Trophoblast cell (in vitro differentiated cells and primary cell): ENCODE measurements around the gene CSNK2A2.

Experiments
- DNase-seq, 2 donors: peaks; one replicate each; pipeline ENCODE4 v3.0.0-alpha.2; 2016
- H2AFZ ChIP-seq: 2 replicates; pipeline ENCODE4 v1.6.1; 2013; ENCODE audit warnings: low read length, moderate library complexity, mild to moderate bottlenecking; ENCODE audit not compliant: insufficient read depth, poor library complexity
- H2AK5ac ChIP-seq: 2 replicates; pipeline ENCODE4 v1.6.1; 2013; ENCODE audit warnings: mild to moderate bottlenecking, low read length
- H2BK120ac ChIP-seq: 2 replicates; pipeline ENCODE4 v1.6.1; 2013; ENCODE audit warnings: low read length, mild to moderate bottlenecking, moderate library complexity; ENCODE audit not compliant: insufficient read depth, poor library complexity
- H2BK12ac ChIP-seq: 2 replicates; pipeline ENCODE4 v1.6.1; 2013; ENCODE audit warnings: mild to moderate bottlenecking, low read length, moderate library complexity
- H2BK5ac ChIP-seq: 2 replicates; pipeline ENCODE4 v1.6.1; 2013; ENCODE audit warnings: low read length, low read depth, moderate library complexity, mild to moderate bottlenecking; ENCODE audit not compliant: poor library complexity
- H3K14ac ChIP-seq: 2 replicates; pipeline ENCODE4 v1.6.1; 2013; ENCODE audit warnings: mild to moderate bottlenecking, low read length
- H3K18ac ChIP-seq: 2 replicates; pipeline ENCODE4 v1.6.1; 2013; ENCODE audit warnings: mild to moderate bottlenecking, low read length
- H3K23ac ChIP-seq: 2 replicates; pipeline ENCODE4 v1.6.1; 2013; ENCODE audit warnings: low read length
- H3K27ac ChIP-seq: 2 replicates; pipeline ENCODE4 v1.5.1; 2013; ENCODE audit warnings: low read depth, mild to moderate bottlenecking, inconsistent platforms, low read length, moderate library complexity
- H3K27me3 ChIP-seq: 2 replicates; pipeline ENCODE4 v1.6.1; 2013; ENCODE audit warnings: inconsistent platforms, mild to moderate bottlenecking, low read length, moderate library complexity; ENCODE audit not compliant: insufficient read depth
- H3K36me3 ChIP-seq, 2 experiments: 1 replicate in 1 of 2; 2 replicates in 1 of 2; pipeline ENCODE4 v1.6.1; 2013; ENCODE audit warnings: low read length in 2 of 2, mild to moderate bottlenecking in 2 of 2, moderate library complexity in 1 of 2; ENCODE audit not compliant: insufficient read depth in 2 of 2, control insufficient read depth in 1 of 2
- H3K4ac ChIP-seq: 2 replicates; pipeline ENCODE4 v1.6.1; 2013; ENCODE audit warnings: low read depth, mild to moderate bottlenecking, low read length, moderate library complexity
- H3K4me1 ChIP-seq, 2 experiments: 1 replicate in 1 of 2; 2 replicates in 1 of 2; pipeline ENCODE4 v1.6.1; 2013; ENCODE audit warnings: low read length in 2 of 2, mild to moderate bottlenecking in 2 of 2, moderate library complexity in 1 of 2; ENCODE audit not compliant: insufficient read depth in 2 of 2, control insufficient read depth in 1 of 2
- H3K4me2 ChIP-seq: 2 replicates; pipeline ENCODE4 v1.6.1; 2013; ENCODE audit warnings: inconsistent platforms, mild to moderate bottlenecking, low read length, moderate library complexity
- H3K4me3 ChIP-seq: 2 replicates; pipeline ENCODE4 v1.5.1; 2013; ENCODE audit warnings: mild to moderate bottlenecking, low read depth, low read length, inconsistent platforms
- H3K79me1 ChIP-seq: one replicate; pipeline ENCODE4 v1.6.1; 2013; ENCODE audit warnings: low read length
- H3K79me2 ChIP-seq: 2 replicates; pipeline ENCODE4 v1.6.1; 2013; ENCODE audit warnings: low read length, mild to moderate bottlenecking; ENCODE audit not compliant: control insufficient read depth, insufficient read depth, poor library complexity
- H3K9ac ChIP-seq: 2 replicates; pipeline ENCODE4 v1.6.1; 2013; ENCODE audit warnings: mild to moderate bottlenecking, low read length
- H3K9me3 ChIP-seq: 2 replicates; pipeline ENCODE4 v1.6.1; 2013; ENCODE audit warnings: low read depth, mild to moderate bottlenecking, control low read depth, inconsistent platforms, low read length; ENCODE audit not compliant: insufficient read depth
- H4K12ac ChIP-seq: 2 replicates; pipeline ENCODE4 v1.6.1; 2013; ENCODE audit warnings: low read depth, mild to moderate bottlenecking, low read length, moderate library complexity
- H4K8ac ChIP-seq: 2 replicates; pipeline ENCODE4 v1.6.1; 2013; ENCODE audit warnings: low read depth, mild to moderate bottlenecking, low read length, moderate library complexity
- H4K91ac ChIP-seq: one replicate; pipeline ENCODE4 v1.6.1; 2013; ENCODE audit warnings: low read depth, mild to moderate bottlenecking, low read length, moderate library complexity
- WGBS: extraction: QIAGEN DNeasy Blood & Tissue Kit; methylation state at CpG from one replicate; pipeline ENCODE4 v1.1.7; 2013; ENCODE audit warnings: missing lambda C conversion rate; ENCODE audit not compliant: insufficient read length, insufficient coverage; ENCODE audit errors: extremely low coverage; 5-methylcytosine and 5-hydroxymethylcytosine counted together

CSNK2A2 gene

GRCh38 chr16:58225965-58226602 lies 28.2 kb upstream of the CSNK2A2 start:
- Histone ChIP-seq H3K79me2 (no peaks in the 10 kb centered on the region), H2BK120ac (no peak overlapping the region), H3K27ac (no peak overlapping the region), H3K27me3 (no peaks in the 10 kb centered on the region), H3K18ac (no peak overlapping the region), H3K9ac (no peak overlapping the region), H2BK12ac (no peak overlapping the region), H3K23ac (no peak overlapping the region), H3K4ac (no peak overlapping the region), H3K79me1 (no peaks in the 10 kb centered on the region), H3K14ac (no peak overlapping the region), H2AFZ (no peak overlapping the region), H3K4me3 (no peak overlapping the region), H3K36me3 (no peaks in the 10 kb centered on the region), H4K91ac (no peak overlapping the region), H3K4me1 (peaks cover 2 to 4% of the 10 kb centered on the region in 2 experiments), H2AK5ac (no peak overlapping the region), H4K12ac (no peak overlapping the region), H4K8ac (no peak overlapping the region), H3K4me2 (no peak overlapping the region), H2BK5ac (no peak overlapping the region), H3K9me3 (no peaks in the 10 kb centered on the region)
- WGBS = no CpG with 5 or more reads among the region's 8 CpGs
- DNase-seq = no peak

GRCh38 chr16:58222532-58223316 lies 24.8 kb upstream of the CSNK2A2 start:
- peaks cover 2 to 4% of the 10 kb centered on the region in 2 experiments for H3K4me1 ChIP-seq
- no peaks in the 10 kb centered on the region for H3K9me3 ChIP-seq
- peak overlapping the region; percentile 24 for H2BK120ac ChIP-seq
- no peak overlapping the region for H3K18ac ChIP-seq
- no peak overlapping the region for H3K4me3 ChIP-seq
- no peaks in the 10 kb centered on the region for H3K27me3 ChIP-seq
- H2AFZ ChIP-seq = no peak overlapping the region
- no CpG with 5 or more reads among the region's 7 CpGs for WGBS
- no peaks in the 10 kb centered on the region for H3K79me2 ChIP-seq
- no peak overlapping the region for H3K27ac ChIP-seq
- H2BK5ac ChIP-seq = no peak overlapping the region
- no peaks in the 10 kb centered on the region for H3K79me1 ChIP-seq
- no peaks in the 10 kb centered on the region for H3K36me3 ChIP-seq
- no peak overlapping the region for H4K91ac ChIP-seq
- H4K12ac ChIP-seq = no peak overlapping the region
- DNase-seq = peak; percentile 57 to 72
- no peak overlapping the region for H3K14ac ChIP-seq
- H2BK12ac ChIP-seq = no peak overlapping the region
- H4K8ac ChIP-seq = peak overlapping the region; percentile 58
- H3K23ac ChIP-seq = no peak overlapping the region
- H3K4ac ChIP-seq = no peak overlapping the region
- no peak overlapping the region for H2AK5ac ChIP-seq
- no peak overlapping the region for H3K9ac ChIP-seq
- no peak overlapping the region for H3K4me2 ChIP-seq

GRCh38 chr16:58219432-58219831 lies 21.5 kb upstream of the CSNK2A2 start:
- no peak overlapping the region for H3K18ac ChIP-seq
- no peak overlapping the region for H3K4me3 ChIP-seq
- no peaks in the 10 kb centered on the region for H3K79me2 ChIP-seq
- H2BK5ac ChIP-seq = no peak overlapping the region
- peak in 1 of 2 donors; percentile 52 for DNase-seq
- H3K23ac ChIP-seq = no peak overlapping the region
- H4K12ac ChIP-seq = no peak overlapping the region
- H3K27ac ChIP-seq = no peak overlapping the region
- H4K91ac ChIP-seq = peak overlapping the region; percentile 38
- no peaks in the 10 kb centered on the region for H3K79me1 ChIP-seq
- no peak overlapping the region for H3K4ac ChIP-seq
- no peaks in the 10 kb centered on the region for H3K36me3 ChIP-seq
- peak overlapping the region; percentile 17 for H2BK120ac ChIP-seq
- H2AK5ac ChIP-seq = no peak overlapping the region
- peaks cover 2 to 4% of the 10 kb centered on the region in 2 experiments for H3K4me1 ChIP-seq
- no peaks in the 10 kb centered on the region for H3K27me3 ChIP-seq
- no peak overlapping the region for H2AFZ ChIP-seq
- H3K4me2 ChIP-seq = no peak overlapping the region
- no peak overlapping the region for H4K8ac ChIP-seq
- no peak overlapping the region for H2BK12ac ChIP-seq
- H3K14ac ChIP-seq = no peak overlapping the region
- no peaks in the 10 kb centered on the region for H3K9me3 ChIP-seq
- H3K9ac ChIP-seq = no peak overlapping the region

- no peak overlapping the region for H3K4ac ChIP-seq
- no peak overlapping the region for H2BK12ac ChIP-seq
- WGBS = no CpG with 5 or more reads among the region's 3 CpGs
- H3K14ac ChIP-seq = no peak overlapping the region
- no peak overlapping the region for H3K4me2 ChIP-seq
- H3K79me2 ChIP-seq = no peaks in the 10 kb centered on the region
- H3K9ac ChIP-seq = no peak overlapping the region
- H4K12ac ChIP-seq = no peak overlapping the region
- no peak overlapping the region for H3K4me3 ChIP-seq
- no peak overlapping the region for H3K18ac ChIP-seq
- no peak overlapping the region for H2AK5ac ChIP-seq
- H2AFZ ChIP-seq = no peak overlapping the region
- H3K4me1 ChIP-seq = peaks cover 2 to 4% of the 10 kb centered on the region in 2 experiments
- no peaks in the 10 kb centered on the region for H3K27me3 ChIP-seq
- H3K36me3 ChIP-seq = no peaks in the 10 kb centered on the region
- no peak overlapping the region for H2BK5ac ChIP-seq
- H4K8ac ChIP-seq = no peak overlapping the region
- peak; percentile 92 to 96 for DNase-seq
- H3K9me3 ChIP-seq = no peaks in the 10 kb centered on the region
- no peak overlapping the region for H4K91ac ChIP-seq
- no peaks in the 10 kb centered on the region for H3K79me1 ChIP-seq
- H3K23ac ChIP-seq = no peak overlapping the region
- H3K27ac ChIP-seq = peak overlapping the region; percentile 49
- no peak overlapping the region for H2BK120ac ChIP-seq
These were observed 20.9 kb upstream of the CSNK2A2 start for GRCh38 chr16:58218786-58219185.
